Measurements from ENCODE around the gene ELL.
A peak's percentile ranks its signal among the peaks of the same experiment; 100 is the strongest.

The ELL gene

GRCh38 chr19:18466354-18466753, 55.5 kb downstream of the ELL start:
- no peak for DNase-seq

DNA sequence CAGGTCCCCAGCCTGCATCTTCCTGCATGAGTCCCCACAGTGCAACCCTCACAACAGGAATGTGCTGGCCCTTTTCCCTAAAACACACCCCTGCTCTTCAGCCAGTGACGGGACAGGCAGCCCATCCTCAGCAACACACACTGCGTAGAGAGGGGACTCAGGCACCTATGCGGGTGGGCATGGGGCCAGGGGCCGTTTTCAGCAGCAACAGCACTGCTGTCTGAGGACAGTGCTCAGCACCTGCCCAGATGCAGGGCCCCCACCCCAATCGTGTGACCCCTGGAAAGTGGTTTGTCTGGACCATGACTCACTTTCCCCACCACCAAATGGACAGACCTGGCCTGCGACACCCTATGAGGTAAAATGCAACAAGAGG, 55.9 kb downstream of the ELL start:
- no peak for DNase-seq

DNA sequence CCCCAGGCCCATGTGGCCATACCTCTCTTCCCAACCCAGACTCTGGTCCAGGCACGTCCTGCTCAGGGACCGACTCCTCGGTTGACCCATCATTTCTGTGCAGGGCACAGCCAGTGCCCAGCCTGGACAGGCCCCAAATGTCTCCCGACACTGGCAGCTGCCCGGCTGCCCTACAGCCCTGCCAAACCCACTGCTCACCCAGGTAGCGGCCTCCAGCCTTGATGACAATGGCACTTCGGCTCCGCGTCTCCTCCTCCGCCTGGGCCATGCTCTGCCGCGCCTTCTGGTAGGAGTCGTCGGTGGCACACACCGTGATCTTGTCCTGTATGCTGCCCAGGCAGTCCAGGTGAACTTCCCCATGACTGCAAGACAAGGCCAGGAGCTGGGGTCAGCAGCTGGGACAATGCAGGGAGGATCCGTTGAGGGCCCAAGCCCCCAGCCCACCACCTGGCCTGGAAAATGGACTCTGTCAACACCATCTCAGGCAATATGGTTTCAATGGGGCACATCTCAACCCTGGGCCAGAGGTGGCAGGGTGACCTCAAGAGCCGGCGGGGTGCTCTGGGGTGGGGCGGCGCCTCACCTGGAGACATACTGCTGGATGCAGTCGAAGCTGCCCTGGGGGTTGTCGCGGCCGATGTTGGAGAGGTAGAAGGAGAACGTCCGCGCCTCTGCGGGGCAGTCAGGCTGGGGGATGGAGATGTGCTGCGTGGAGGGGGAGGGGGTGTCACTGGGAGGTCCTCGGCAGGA, 56.5 kb downstream of the ELL start:
- DNase-seq, result no peak

- DNase-seq, result peak; percentile 44
Measured at GRCh38 chr19:18464646-18465045, 57.2 kb downstream of the ELL start.

- DNase-seq, result no peak
Measured at GRCh38 chr19:18461471-18461870, 60.4 kb downstream of the ELL start.

DNA sequence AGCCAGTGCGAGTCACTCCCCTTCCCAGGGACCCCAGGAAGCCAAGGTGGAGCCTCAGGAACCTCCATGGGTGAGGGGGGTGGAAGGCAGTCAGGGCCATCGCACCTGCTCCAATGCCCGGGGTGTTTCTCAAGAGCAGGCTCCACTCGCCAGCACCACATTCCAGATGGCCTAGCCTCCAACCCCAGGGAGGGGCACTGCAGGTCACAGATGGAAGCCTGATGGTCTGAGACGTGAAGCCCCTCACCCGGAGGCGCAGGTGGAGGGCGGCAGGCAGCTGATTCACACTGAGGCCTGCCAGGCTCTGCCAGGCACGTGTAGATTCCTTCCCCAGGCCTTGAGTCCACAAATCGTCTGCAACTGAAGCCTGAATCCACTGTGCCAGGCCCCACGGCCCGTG, 61.0 kb downstream of the ELL start:
- DNase-seq, result no peak

DNA sequence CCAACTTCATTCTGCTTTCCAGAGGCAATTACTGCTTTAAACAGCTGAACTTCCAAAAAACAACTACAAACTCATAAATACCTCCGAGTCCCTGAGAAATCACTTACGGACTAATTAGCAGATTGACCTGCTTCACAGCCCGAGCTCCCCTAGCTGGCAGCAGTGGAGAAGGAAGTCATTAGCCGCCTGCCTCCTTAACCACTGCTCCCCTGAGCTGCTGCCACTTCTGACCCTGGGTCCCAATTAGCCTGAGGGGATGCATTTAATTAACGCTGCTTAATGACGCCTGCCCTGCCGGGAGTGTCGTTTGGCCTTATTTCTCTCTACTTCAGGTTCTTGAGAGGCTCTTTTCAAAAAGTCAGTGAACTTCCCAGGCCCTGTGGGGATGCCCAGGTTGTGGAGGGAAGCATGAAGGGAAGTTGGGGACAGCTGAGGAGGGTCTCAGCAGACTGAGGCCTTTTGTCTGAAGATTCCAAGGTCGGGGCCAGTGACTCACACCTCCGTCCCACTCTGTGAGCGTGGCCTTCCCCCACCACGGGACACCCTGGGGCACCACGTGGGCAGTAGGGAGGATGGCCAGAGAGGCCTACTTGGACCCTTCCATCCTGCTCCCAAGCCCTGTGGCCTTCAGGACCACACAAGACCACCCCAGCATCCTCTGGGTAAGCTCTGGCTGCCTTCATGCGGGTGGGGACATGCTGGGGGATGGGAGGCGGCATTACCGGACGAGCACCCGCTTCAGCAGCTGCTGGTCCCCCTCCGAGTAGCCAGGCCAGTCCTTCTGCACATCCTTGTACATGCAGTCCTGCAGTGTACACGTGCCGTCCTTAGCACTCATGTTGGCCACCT, 64.2 kb downstream of the ELL start:
- DNase-seq, result no peak

GRCh38 chr19:18456974-18457373, 64.9 kb downstream of the ELL start:
- DNase-seq, result no peak

DNA sequence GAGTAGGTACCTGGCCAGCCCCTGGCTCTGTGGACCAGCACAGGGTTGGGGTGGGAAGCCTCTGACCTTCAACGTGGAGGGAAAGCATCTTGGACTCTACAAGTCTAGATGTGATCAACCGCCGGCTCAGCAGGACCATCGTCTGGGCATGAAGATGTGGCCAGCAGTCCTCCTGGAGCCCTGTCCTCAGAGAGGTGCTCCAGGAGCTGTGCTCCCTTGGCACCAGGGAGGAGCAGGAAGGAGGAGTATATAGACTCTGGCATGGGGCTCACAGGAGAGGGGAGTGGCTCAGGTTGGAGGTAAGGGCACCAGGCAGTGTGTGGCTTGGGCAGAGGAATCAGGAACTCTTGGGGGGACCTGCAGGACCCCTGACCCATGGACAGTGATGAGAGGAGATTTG, 65.6 kb downstream of the ELL start:
- DNase-seq, result no peak

- no peak for DNase-seq
Measured at GRCh38 chr19:18453269-18454024, 68.4 kb downstream of the ELL start.

DNA sequence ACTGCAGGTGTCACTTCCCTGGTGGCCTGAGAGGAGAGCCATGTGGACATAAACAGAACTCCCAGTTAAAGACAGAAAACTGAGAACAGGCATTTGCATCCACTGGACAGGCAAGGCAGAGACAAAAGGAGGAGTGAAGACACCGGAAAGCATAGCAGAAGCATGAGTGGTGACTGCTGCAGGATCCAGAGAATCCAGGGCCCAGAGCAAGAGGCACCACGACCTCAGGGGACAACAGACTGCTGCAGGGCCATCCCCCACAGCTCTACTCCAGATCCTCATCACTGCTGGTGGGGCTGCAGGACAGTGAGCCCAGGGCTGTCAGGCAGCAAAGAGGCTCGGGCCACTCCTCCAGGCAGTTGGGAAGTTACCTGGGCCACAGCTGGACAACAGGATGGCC, 69.5 kb downstream of the ELL start:
- DNase-seq, result no peak

DNA sequence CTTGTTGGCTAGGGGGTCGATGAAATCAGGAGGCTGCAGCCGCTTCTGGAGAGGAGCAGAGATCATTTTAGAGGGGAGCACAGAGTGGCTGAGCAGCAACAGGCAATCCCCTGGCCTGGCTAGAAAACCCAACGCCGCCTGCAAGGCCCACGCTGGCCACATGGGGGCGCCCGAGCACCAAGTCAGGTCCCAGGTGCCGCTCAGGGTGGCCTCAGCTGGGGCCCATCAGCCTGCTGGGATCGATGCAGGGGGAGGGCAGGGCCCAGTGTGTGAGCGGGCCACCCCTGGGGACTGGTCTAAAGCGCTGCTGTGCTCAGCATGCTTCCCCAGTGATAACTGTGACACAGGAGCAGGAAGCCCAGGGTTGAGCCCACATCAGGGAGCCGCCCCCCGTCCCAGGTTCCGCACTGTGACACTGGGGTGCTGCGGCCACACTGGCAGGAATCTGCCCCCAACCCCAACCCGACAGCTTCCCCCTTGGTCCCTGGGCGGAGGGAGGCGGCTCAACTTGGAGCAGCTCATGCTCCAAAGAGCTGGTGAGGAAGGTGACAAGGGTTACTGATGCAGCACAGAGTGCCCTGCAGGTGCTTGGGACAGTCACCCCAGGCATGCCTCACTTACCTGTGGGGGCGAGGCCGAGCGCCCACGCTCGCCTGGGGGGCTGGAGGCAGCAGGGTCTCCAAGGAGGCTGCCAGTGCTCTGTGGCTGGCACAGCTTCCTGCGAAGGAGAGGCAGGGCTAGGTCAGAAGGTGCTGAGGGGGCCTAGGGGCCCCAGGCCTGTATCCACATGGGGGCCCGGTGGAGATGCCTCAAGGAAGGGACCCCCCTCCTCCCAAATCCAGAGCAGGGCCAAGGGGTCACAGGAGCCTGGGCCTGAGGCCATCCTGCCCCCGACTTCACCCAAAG, 70.7 kb downstream of the ELL start:
- peak; percentile 54 for DNase-seq

GRCh38 chr19:18450021-18450930, 71.6 kb downstream of the ELL start:
- DNase-seq, result no peak

DNA sequence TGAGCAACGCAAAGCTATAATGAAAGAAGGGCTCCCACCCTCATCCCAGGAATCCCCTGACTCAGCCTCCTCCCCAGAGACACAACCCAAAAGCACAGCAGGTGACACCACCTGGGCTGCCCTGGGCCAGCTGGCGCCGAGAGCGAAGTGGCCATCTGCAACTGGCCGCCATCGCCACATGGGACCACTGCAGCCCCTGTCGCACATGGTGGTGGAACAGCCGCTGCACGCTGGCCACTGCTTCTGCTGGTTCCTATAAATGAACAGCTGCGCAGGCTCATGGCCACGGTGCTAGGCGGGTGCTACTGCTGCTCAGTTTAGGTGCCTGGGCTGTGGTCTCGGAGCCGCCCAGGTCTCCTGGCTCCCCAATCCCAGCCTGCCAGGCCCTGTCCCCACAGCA, 72.3 kb downstream of the ELL start:
- DNase-seq, result no peak

- DNase-seq, result no peak
Measured at GRCh38 chr19:18446811-18447359, 75.0 kb downstream of the ELL start.

DNA sequence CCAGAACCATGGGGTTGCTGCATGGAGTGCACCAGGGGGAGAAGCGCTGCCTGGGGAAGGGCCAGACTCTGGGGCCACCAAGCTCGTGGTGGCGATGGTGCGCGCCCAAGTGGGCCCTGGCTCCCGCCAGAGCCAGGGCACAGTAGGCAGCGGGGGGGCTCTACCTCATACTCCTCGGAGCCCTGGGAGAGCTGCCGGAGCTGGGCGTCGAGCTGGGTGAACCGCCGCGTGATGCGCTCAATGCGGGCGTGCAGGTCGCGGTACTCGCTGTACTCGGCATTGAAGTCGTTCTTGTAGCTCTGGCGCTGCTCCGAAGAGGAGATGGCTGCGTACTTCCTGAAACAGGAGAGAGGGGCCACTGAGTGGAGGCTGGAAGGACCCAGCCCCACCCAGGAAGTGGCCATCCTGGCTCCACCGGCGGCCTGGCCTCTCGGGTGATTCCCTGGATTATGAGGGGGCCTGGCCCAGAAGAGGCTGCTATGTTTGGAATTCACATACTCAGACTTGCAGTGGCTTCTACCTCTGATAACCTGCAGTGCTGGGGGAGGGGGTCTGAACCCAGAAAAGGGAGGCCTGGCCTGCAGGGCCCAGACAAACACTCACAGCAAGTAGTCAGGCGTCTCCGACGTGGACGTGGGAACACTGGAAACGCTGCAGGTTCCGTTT, 75.6 kb downstream of the ELL start:
- no peak for DNase-seq

DNA sequence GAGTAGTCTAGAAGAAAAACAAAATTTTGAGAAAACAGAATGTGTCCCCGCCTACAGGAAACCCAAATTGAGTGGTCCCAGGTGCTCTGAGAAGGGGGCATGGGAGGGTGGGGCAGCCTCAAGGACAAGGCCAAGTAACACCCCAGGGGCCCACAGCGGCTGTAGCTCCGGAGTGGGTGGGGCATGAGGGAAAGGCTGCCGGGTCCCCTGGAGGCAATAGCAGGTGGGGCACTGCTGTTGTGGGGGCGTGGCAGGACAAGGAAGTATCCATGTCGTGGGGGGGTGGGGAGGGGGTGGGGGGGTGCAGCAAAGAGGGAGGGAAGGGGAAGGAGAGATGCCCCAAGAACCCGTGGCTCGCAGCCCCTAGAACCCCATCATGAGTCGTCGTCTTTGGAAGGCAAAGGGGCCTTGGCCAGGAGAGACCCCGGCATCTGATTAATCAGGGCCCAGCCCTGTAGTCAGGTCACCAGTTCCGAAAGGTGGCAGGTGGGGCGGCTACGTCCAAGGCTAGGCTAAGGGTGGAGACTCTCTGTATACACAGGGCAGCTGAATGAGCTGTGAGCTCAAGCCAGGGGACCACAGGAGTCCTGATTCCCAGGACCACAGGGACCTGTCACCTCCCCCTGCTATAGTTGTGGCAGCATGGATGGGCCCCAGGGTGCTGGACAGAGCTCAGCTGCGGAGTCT, 76.5 kb downstream of the ELL start:
- no peak for DNase-seq

DNA sequence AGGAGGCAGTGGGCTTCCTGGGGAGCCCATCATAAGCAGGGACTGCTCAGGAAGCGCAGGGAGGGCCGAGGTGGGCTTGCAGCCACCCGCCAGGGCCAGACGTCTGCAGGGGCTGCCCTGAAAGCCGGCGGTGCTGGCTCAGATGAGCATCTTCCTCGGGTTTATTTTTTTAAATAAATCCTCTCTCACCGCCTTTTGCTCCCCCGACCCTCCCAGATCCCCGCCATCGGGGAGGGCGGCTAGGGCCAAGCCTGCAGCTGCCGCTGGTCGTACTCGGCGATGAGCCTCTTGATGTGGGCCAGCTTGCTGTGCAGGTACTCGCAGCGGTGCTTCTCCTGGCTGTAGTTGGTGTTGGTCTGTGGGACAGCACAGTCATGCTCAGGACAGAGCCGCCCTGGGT, 77.4 kb downstream of the ELL start:
- no peak for DNase-seq

GRCh38 chr19:18443831-18444230, 78.0 kb downstream of the ELL start:
- DNase-seq, result no peak

DNA sequence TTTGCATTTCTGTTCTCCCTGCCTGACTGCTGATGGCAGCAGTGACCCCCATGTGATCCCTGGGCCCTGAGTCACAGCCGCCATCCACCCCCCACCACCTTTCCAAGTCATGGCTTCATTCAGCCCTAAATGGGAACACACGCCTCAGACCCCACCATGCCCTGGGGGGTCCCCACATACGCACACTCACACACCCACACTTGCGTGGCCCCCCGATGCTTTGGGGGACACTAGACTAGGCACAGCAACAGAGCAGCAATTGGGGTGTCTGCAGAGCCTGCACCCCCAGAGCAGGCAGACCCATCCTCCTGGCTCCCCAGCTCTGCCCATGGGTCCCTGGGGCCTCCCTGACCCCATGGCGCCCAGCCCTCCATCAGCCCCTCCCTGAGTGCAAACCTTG, 78.5 kb downstream of the ELL start:
- no peak for DNase-seq

All from NCI-H774 (cell line).